HUES64 (cell line): ENCODE data around the gene TIFAB.

ENCODE experiments used
- H3K27ac ChIP-seq: 2 replicates; pipeline ENCODE4 v1.7.0; 2013; ENCODE audit warnings: low read depth, low read length, inconsistent platforms
- H3K27me3 ChIP-seq: 2 replicates; pipeline ENCODE4 v1.6.1; 2013; ENCODE audit warnings: mild to moderate bottlenecking, low read length; ENCODE audit not compliant: insufficient read depth
- H3K36me3 ChIP-seq: 2 replicates; pipeline ENCODE4 v1.6.1; 2013; ENCODE audit warnings: mild to moderate bottlenecking, low read length; ENCODE audit not compliant: insufficient read depth
- H3K4me1 ChIP-seq: 2 replicates; pipeline ENCODE4 v1.6.1; 2013; ENCODE audit warnings: mild to moderate bottlenecking, low read length, moderate library complexity; ENCODE audit not compliant: insufficient read depth
- H3K4me3 ChIP-seq: 2 replicates; pipeline ENCODE4 v1.5.1; 2013; ENCODE audit warnings: mild to moderate bottlenecking, low read length, moderate library complexity
- H3K9ac ChIP-seq: 2 replicates; pipeline ENCODE4 v1.6.1; 2013; ENCODE audit warnings: mild to moderate bottlenecking, low read depth, low read length
- H3K9me3 ChIP-seq: 2 replicates; pipeline ENCODE4 v1.6.1; 2013; ENCODE audit warnings: low read depth, low read length; ENCODE audit not compliant: insufficient read depth
- WGBS: fragments of 150-250, 120-280 bp; methylation state at CpG from one replicate; pipeline ENCODE4 v1.1.7; 2013; ENCODE audit warnings: missing lambda C conversion rate; 5-methylcytosine and 5-hydroxymethylcytosine counted together

The TIFAB gene

DNA sequence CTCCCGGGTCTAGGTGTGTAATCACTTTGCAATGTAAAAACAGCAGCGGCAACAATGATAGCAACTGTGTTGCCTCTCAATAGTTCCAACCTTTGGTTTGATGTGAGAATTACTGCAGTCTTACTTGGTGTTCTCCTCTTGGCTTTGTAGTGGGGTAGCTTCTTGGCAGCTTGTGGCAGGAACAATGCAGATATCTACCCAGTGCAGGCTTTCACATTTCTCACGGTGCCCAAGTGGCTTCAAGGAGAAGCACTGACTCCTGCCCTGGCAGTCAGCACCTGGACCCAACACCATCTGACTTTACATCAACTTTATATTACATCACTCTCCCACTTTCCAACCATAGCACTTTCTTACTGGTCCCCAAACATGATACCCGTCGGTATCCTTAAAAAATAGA is 28.4 kb upstream of the TIFAB start:
- peaks cover 97% of the 10 kb centered on the region for H3K27me3 ChIP-seq
- H3K9me3 ChIP-seq, result no peaks in the 10 kb centered on the region
- H3K36me3 ChIP-seq, result no peaks in the 10 kb centered on the region
- H3K4me1 ChIP-seq, result peaks cover 13% of the 10 kb centered on the region
- H3K9ac ChIP-seq, result no peak overlapping the region
- no peak overlapping the region for H3K4me3 ChIP-seq
- WGBS, result 92% methylated on average over 5 of the region's 5 CpGs
- H3K27ac ChIP-seq, result no peak overlapping the region

GRCh38 chr5:135478938-135479337 is 26.8 kb upstream of the TIFAB start:
- peaks cover 8% of the 10 kb centered on the region for H3K4me1 ChIP-seq
- no peak overlapping the region for H3K27ac ChIP-seq
- no peaks in the 10 kb centered on the region for H3K9me3 ChIP-seq
- 29% methylated on average over 3 of the region's 4 CpGs for WGBS
- H3K36me3 ChIP-seq, result no peaks in the 10 kb centered on the region
- peaks cover 97% of the 10 kb centered on the region for H3K27me3 ChIP-seq
- H3K4me3 ChIP-seq, result no peak overlapping the region
- H3K9ac ChIP-seq, result no peak overlapping the region

- Histone ChIP-seq H3K9ac (no peak overlapping the region), H3K4me1 (peaks cover 8% of the 10 kb centered on the region), H3K9me3 (no peaks in the 10 kb centered on the region), H3K4me3 (no peak overlapping the region), H3K27me3 (peaks cover 97% of the 10 kb centered on the region), H3K27ac (no peak overlapping the region), H3K36me3 (no peaks in the 10 kb centered on the region)
- WGBS, result 34% methylated on average over 14 of the region's 14 CpGs
Observed at GRCh38 chr5:135477613-135478066, 25.5 kb upstream of the TIFAB start.

GRCh38 chr5:135476615-135477581 is 24.7 kb upstream of the TIFAB start:
- no peaks in the 10 kb centered on the region for H3K9me3 ChIP-seq
- peaks cover 97% of the 10 kb centered on the region for H3K27me3 ChIP-seq
- no peak overlapping the region for H3K9ac ChIP-seq
- H3K4me3 ChIP-seq, result no peak overlapping the region
- WGBS, result 35% methylated on average over 21 of the region's 24 CpGs
- H3K27ac ChIP-seq, result no peak overlapping the region
- H3K36me3 ChIP-seq, result no peaks in the 10 kb centered on the region
- peaks cover 8% of the 10 kb centered on the region for H3K4me1 ChIP-seq

DNA sequence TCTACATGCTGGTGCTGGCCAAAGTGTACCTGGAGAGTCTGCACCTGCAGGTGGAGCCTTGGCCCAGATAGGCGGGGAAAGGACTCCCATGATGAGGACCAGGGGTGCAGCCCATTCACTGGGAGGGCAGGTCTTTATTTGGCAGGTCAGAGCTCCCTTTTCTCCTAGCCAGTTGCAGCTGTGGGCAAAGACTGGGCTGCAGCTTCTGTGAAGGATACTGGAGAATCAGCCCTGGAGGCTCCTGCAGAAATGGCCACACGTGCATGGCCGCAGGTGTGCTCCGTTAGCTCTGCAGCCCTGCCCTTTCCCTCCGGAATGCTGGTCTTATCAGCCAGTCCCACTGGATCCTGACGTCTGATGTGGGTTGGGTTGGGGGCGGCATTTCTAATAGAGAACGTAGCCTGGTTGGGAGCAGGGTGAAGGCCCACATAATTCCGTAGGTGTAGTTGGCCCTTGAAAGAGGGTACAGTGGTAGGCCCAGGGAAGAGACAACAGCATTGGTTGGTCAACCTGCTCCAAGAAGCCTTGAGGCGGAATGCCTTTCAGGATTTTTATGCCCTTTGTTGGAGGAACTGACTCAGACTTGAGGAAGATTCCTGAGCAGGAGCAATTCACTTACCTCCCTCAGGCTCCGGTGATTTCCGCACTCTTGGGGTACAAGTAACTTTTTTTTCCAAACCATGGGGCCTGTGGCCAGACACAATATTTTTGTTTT is 22.0 kb upstream of the TIFAB start:
- H3K27me3 ChIP-seq, result peaks cover 99% of the 10 kb centered on the region
- no peak overlapping the region for H3K9ac ChIP-seq
- no peak overlapping the region for H3K4me3 ChIP-seq
- no peaks in the 10 kb centered on the region for H3K36me3 ChIP-seq
- H3K4me1 ChIP-seq, result peaks cover 7% of the 10 kb centered on the region
- no peaks in the 10 kb centered on the region for H3K9me3 ChIP-seq
- 79% methylated on average over 12 of the region's 12 CpGs for WGBS
- no peak overlapping the region for H3K27ac ChIP-seq

DNA sequence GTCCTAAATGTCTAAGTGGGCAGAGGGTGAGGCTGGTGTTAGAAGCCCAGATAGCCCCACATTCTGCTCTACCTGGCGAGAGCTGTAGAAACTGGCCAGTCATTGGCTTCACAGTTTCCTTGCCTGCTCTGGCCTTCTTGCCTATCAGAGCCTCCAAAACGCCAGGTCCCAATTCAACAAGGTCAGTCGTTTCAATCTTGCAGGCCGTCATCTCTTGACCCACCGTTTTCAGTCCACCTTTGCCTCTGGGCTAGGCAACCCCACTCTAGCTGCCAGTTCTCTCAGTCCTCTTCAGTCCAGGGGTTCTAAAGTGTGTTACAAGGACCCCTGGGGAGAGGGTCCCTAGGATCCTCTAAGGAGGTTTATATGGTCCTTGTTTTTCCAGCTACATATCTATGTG is 20.0 kb upstream of the TIFAB start:
- Histone ChIP-seq H3K9ac (no peak overlapping the region), H3K4me1 (peaks cover 10% of the 10 kb centered on the region), H3K9me3 (no peaks in the 10 kb centered on the region), H3K27me3 (peaks cover 100% of the 10 kb centered on the region), H3K4me3 (no peak overlapping the region), H3K36me3 (no peaks in the 10 kb centered on the region), H3K27ac (no peak overlapping the region)
- 90% methylated on average over 5 of the region's 5 CpGs for WGBS

- WGBS, result 85% methylated on average over 4 of the region's 4 CpGs
Observed at GRCh38 chr5:135471726-135472125, 19.6 kb upstream of the TIFAB start.

DNA sequence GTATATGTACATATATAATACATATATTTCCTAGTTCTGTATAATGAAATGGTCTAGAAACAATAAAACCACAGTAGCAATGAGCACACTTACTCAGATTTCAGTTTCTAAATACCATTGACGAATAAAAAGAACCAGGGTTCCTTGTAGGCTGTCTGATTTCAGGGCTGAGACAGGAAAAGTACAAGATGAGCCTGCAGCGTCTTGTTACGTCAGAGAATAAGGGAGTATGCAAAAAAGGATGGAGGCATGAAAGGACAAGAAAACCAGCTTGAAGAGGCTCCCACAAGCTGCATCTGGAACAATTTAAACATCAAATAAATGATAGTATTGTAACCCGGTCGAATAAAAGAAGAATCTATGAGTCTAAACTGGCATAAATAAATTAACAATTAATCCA is 17.8 kb upstream of the TIFAB start:
- Histone ChIP-seq H3K4me1 (peaks cover 15% of the 10 kb centered on the region), H3K27ac (no peak overlapping the region), H3K27me3 (peaks cover 100% of the 10 kb centered on the region), H3K4me3 (no peak overlapping the region), H3K9ac (no peak overlapping the region), H3K9me3 (no peaks in the 10 kb centered on the region), H3K36me3 (no peaks in the 10 kb centered on the region)
- 86% methylated on average over 3 of the region's 5 CpGs for WGBS

More at GRCh38 chr5:135471726-135472125, 19.6 kb upstream of the TIFAB start:
- H3K9ac ChIP-seq, result no peak overlapping the region
- H3K9me3 ChIP-seq, result no peaks in the 10 kb centered on the region
- H3K27me3 ChIP-seq, result peaks cover 100% of the 10 kb centered on the region
- peaks cover 10% of the 10 kb centered on the region for H3K4me1 ChIP-seq
- H3K27ac ChIP-seq, result no peak overlapping the region
- H3K36me3 ChIP-seq, result no peaks in the 10 kb centered on the region
- no peak overlapping the region for H3K4me3 ChIP-seq

GRCh38 chr5:135468541-135468940 is 16.4 kb upstream of the TIFAB start:
- H3K27me3 ChIP-seq, result peaks cover 100% of the 10 kb centered on the region
- H3K4me3 ChIP-seq, result no peak overlapping the region
- H3K9me3 ChIP-seq, result no peaks in the 10 kb centered on the region
- H3K36me3 ChIP-seq, result no peaks in the 10 kb centered on the region
- no peak overlapping the region for H3K9ac ChIP-seq
- no peak overlapping the region for H3K27ac ChIP-seq
- peaks cover 15% of the 10 kb centered on the region for H3K4me1 ChIP-seq
- WGBS, result 100% methylated on average over 2 of the region's 2 CpGs

GRCh38 chr5:135467871-135468485 is 15.8 kb upstream of the TIFAB start:
- Histone ChIP-seq H3K9me3 (no peaks in the 10 kb centered on the region), H3K27me3 (peaks cover 100% of the 10 kb centered on the region), H3K36me3 (no peaks in the 10 kb centered on the region), H3K4me3 (no peak overlapping the region), H3K4me1 (peaks cover 15% of the 10 kb centered on the region), H3K27ac (no peak overlapping the region), H3K9ac (no peak overlapping the region)
- 91% methylated on average over 4 of the region's 4 CpGs for WGBS
